SK-N-SH (cell line): ENCODE results near the gene TMEM179. TPM values are rescaled to one million over a fixed set of nuclear protein-coding genes. Genes with fewer than 3 reads are reported as not detected.

Experiments used
- CTCF ChIA-PET: fragments of 300-600, 350-600 bp; formaldehyde crosslinking; extraction: SDS; loops from one replicate; lab custom pipeline; 2021; lab: Yijun Ruan, JAX
- POLR2A ChIA-PET: fragments of 350-600 bp; sonication (Branson Sonifier 250); formaldehyde crosslinking; extraction: SDS; loops from one replicate; lab custom pipeline; 2020; ENCODE audit warnings: antibody characterized with exemption, inconsistent platforms; lab: Yijun Ruan, JAX
- DNase-seq: peaks from one replicate; pipeline ENCODE4 v3.0.0; 2012
- H2AFZ ChIP-seq: fragments of 200-600 bp; sonication (generic); 2 replicates; pipeline ENCODE4 v1.8.1; 2016; ENCODE audit warnings: antibody characterized with exemption, mild to moderate bottlenecking, low read depth
- H3F3A ChIP-seq: fragments of 200-600 bp; sonication (generic); replicated peaks from 2 replicates; pipeline ENCODE3; 2016; ENCODE audit warnings: antibody characterized with exemption, mild to moderate bottlenecking; ENCODE audit not compliant: insufficient read depth
- H3K27ac ChIP-seq, 2 experiments: fragments of 200-500 bp in 1 of 2; fragments of 200-600 bp in 1 of 2; sonication (Bioruptor generic) in 1 of 2; sonication (generic), shearing (Covaris generic) in 1 of 2; 2 replicates each; pipeline versions ENCODE4 v1.5.1 to v1.6.1; 2014 to 2016; ENCODE audit warnings: low read depth in 2 of 2, inconsistent platforms in 1 of 2, low read length in 1 of 2, mild to moderate bottlenecking in 1 of 2, mixed read lengths in 1 of 2
- H3K27me3 ChIP-seq: fragments of 200-600 bp; sonication (generic), shearing (Covaris generic); 2 replicates; pipeline ENCODE4 v1.6.1; 2016; ENCODE audit warnings: mixed run types; ENCODE audit not compliant: insufficient read depth
- H3K36me3 ChIP-seq, 2 experiments: fragments of 200-500 bp in 1 of 2; fragments of 200-600 bp in 1 of 2; sonication (Bioruptor generic) in 1 of 2; sonication (generic) in 1 of 2; replicated peaks in 1 of 2; 2 replicates each; pipeline versions ENCODE3 to v1.5.1; 2014 to 2016; ENCODE audit warnings: low read length in 1 of 2, mild to moderate bottlenecking in 1 of 2; ENCODE audit not compliant: insufficient read depth in 2 of 2, control insufficient read depth in 1 of 2
- H3K4me1 ChIP-seq, 2 experiments: fragments of 200-500 bp in 1 of 2; fragments of 200-600 bp in 1 of 2; sonication (Bioruptor generic) in 1 of 2; sonication (generic), shearing (Covaris generic) in 1 of 2; 2 replicates each; pipeline versions ENCODE4 v1.5.1 to v1.6.1; 2014 to 2016; ENCODE audit warnings: low read depth in 1 of 2, low read length in 1 of 2, mixed run types in 1 of 2; ENCODE audit not compliant: insufficient read depth in 2 of 2, control insufficient read depth in 1 of 2
- H3K4me2 ChIP-seq: fragments of 200-600 bp; sonication (generic), shearing (Covaris generic); 2 replicates; pipeline ENCODE4 v1.6.1; 2017; ENCODE audit warnings: mixed run types
- H3K4me3 ChIP-seq, 2 experiments: fragments of 200-500 bp in 1 of 2; fragments of 200-600 bp in 1 of 2; sonication (Bioruptor generic) in 1 of 2; sonication (generic), shearing (Covaris generic) in 1 of 2; 2 replicates each; pipeline versions ENCODE4 v1.5.1 to v1.8.1; 2014 to 2016; ENCODE audit warnings: low read depth in 2 of 2, inconsistent platforms in 1 of 2, low read length in 1 of 2, mild to moderate bottlenecking in 1 of 2, mixed read lengths in 1 of 2, moderate library complexity in 1 of 2
- H3K79me2 ChIP-seq: fragments of 200-600 bp; sonication (generic); 2 replicates; pipeline ENCODE4 v1.8.1; 2017; ENCODE audit warnings: mild to moderate bottlenecking; ENCODE audit not compliant: insufficient read depth
- H3K9ac ChIP-seq: fragments of 200-600 bp; sonication (generic); 2 replicates; pipeline ENCODE4 v1.6.1; 2017; ENCODE audit warnings: mixed run types
- H3K9me2 ChIP-seq: fragments of 200-600 bp; sonication (generic); 2 replicates; pipeline ENCODE4 v1.6.1; 2017; ENCODE audit warnings: mixed run types
- H3K9me3 ChIP-seq: fragments of 200-600 bp; sonication (generic); 2 replicates; pipeline ENCODE4 v1.6.1; 2017; ENCODE audit warnings: mixed run types, mild to moderate bottlenecking, moderate library complexity
- H4K20me1 ChIP-seq: fragments of 200-600 bp; sonication (generic); 2 replicates; pipeline ENCODE4 v1.6.1; 2017; ENCODE audit warnings: mild to moderate bottlenecking, mixed run types; ENCODE audit not compliant: insufficient read depth
- CHD2 ChIP-seq: fragments of 150-350 bp; IDR thresholded peaks from 2 replicates; pipeline ENCODE4 v1.6.1; 2018; ENCODE audit warnings: low read length; ENCODE audit not compliant: partially characterized antibody
- EP300 ChIP-seq, 2 experiments: IDR thresholded peaks; 2 replicates each; pipeline versions ENCODE4 v1.4.0 to v1.6.1; 2012; ENCODE audit warnings: borderline replicate concordance in 1 of 2, low read depth in 1 of 2, low read length in 1 of 2
- FOSL2 ChIP-seq: IDR thresholded peaks from 2 replicates; pipeline ENCODE4 v1.4.0; 2012; ENCODE audit warnings: low read depth, mild to moderate bottlenecking, moderate library complexity, borderline replicate concordance
- FOXJ3 ChIP-seq: sonication (generic); formaldehyde crosslinking; IDR thresholded peaks from 2 replicates; pipeline ENCODE4 v1.5.1; 2020; ENCODE audit warnings: mild to moderate bottlenecking, missing genetic modification reagents
- JUND ChIP-seq: IDR thresholded peaks from 2 replicates; pipeline ENCODE4 v1.4.0; 2012
- MAX ChIP-seq: IDR thresholded peaks from 2 replicates; pipeline ENCODE4 v1.4.0; 2012; ENCODE audit warnings: low read depth
- MXI1 ChIP-seq: IDR thresholded peaks from 2 replicates; pipeline ENCODE4 v1.6.1; 2012; ENCODE audit warnings: mild to moderate bottlenecking, low read depth, low read length, improper control_type of control experiment
- NRF1 ChIP-seq: IDR thresholded peaks from 2 replicates; pipeline ENCODE4 v1.6.1; 2012; ENCODE audit warnings: low read depth, mild to moderate bottlenecking, low read length
- POLR2AphosphoS5 ChIP-seq: IDR thresholded peaks from 2 replicates; pipeline ENCODE4 v1.6.1; 2012; ENCODE audit warnings: low read depth, low read length
- RCOR1 ChIP-seq: fragments of 150-350 bp; IDR thresholded peaks from 2 replicates; pipeline ENCODE4 v1.6.1; 2017; ENCODE audit warnings: antibody characterized with exemption, low read length
- REST ChIP-seq: IDR thresholded peaks from 2 replicates; pipeline ENCODE4 v1.6.1; 2012; ENCODE audit warnings: mild to moderate bottlenecking, low read depth, low read length, moderate library complexity
- RFX5 ChIP-seq: IDR thresholded peaks from 2 replicates; pipeline ENCODE4 v1.6.1; 2012; ENCODE audit warnings: mild to moderate bottlenecking, improper control_type of control experiment, low read length
- SIN3A ChIP-seq: IDR thresholded peaks from 2 replicates; pipeline ENCODE4 v1.6.1; 2012; ENCODE audit warnings: low read depth, mild to moderate bottlenecking, low read length, moderate library complexity, borderline replicate concordance
- SMC3 ChIP-seq: IDR thresholded peaks from 2 replicates; pipeline ENCODE4 v1.6.1; 2012; ENCODE audit warnings: low read depth, low read length, improper control_type of control experiment
- USF1 ChIP-seq: IDR thresholded peaks from 2 replicates; pipeline ENCODE4 v1.4.0; 2012; ENCODE audit warnings: low read depth, borderline replicate concordance
- USF2 ChIP-seq: fragments of 150-350 bp; IDR thresholded peaks from 2 replicates; pipeline ENCODE4 v1.6.1; 2017; ENCODE audit warnings: antibody characterized with exemption, low read length, low read depth, borderline replicate concordance
- ZBTB33 ChIP-seq: IDR thresholded peaks from 2 replicates; pipeline ENCODE4 v1.4.0; 2012; ENCODE audit warnings: low read depth, borderline replicate concordance
- WGBS: methylation state at CpG from one replicate; pipeline ENCODE4 v1.1.6; 2017; ENCODE audit warnings: low lambda C conversion rate; 5-methylcytosine and 5-hydroxymethylcytosine counted together
- polyA plus RNA-seq, 3 experiments: library from polyadenylated mRNA; depleted of rRNA; stranded (reverse); fragments of >200 nt; gene quantifications; 2 replicates each; pipeline ENCODE4 v1.2.3, GENCODE V29; 2012

TMEM179 gene
- polyA plus RNA-seq, 1 of the 3 experiments (the other 2 are of a cell fraction), result 1.7 TPM

GRCh38 chr14:104600141-104600643, 4.4 kb downstream of the TMEM179 start:
- ChIA-PET POLR2A (no interaction called here), CTCF (interaction anchor here (1.1 to 2.2 kb wide), 5 partner anchors 12 to 40 kb away, joined by 3 to 12 read pairs (median 3); no protein-coding TSS in a partner anchor)
- H3K4me1 ChIP-seq, result peaks cover 0 to 86% of the 10 kb centered on the region in 2 experiments; a peak in 2 of 4 replicates
- H3K9ac ChIP-seq, result no peak overlapping the region
- peak; percentile 31; the same call in 1 of the 2 replicates for TF ChIP-seq MAX
- peak in 1 of 2 experiments; percentile 67; a peak in 1 of 4 replicates for TF ChIP-seq EP300 (IDR thresholded peaks at IDR 0.05; ENCODE audit: borderline replicate concordance in 1 of 2, low read depth in 1 of 2, low read length in 1 of 2)
- peak; percentile 42; the same call in 1 of the 2 replicates for TF ChIP-seq FOXJ3 (CRISPR knock-in tag)
- no peak for TF ChIP-seq SIN3A
- no peak for TF ChIP-seq CHD2
- TF ChIP-seq JUND, result no peak
- peak; percentile 60; the same call in 1 of the 2 replicates for TF ChIP-seq RFX5
- peak; percentile 67; the same call in 1 of the 2 replicates for TF ChIP-seq USF1
- no peak for TF ChIP-seq REST
- no peak; the same call in 1 of the 2 replicates for TF ChIP-seq SMC3
- TF ChIP-seq FOSL2, result no peak
- no peak for TF ChIP-seq ZBTB33
- peak; percentile 65; the same call in 1 of the 2 replicates for TF ChIP-seq RCOR1
- TF ChIP-seq MXI1, result peak; percentile 98
- TF ChIP-seq USF2, result peak; percentile 57; the same call in 1 of the 2 replicates
- TF ChIP-seq POLR2AphosphoS5, result no peak
- TF ChIP-seq NRF1, result peak; percentile 21; the same call in 1 of the 2 replicates
- H2AFZ ChIP-seq, result no peak overlapping the region
- H3K27me3 ChIP-seq, result no peaks in the 10 kb centered on the region
- H4K20me1 ChIP-seq, result no peaks in the 10 kb centered on the region
- DNase-seq, result peak; percentile 94
- no peaks in the 10 kb centered on the region for H3K36me3 ChIP-seq
- H3K79me2 ChIP-seq, result no peaks in the 10 kb centered on the region
- 6% methylated on average over 10 of the region's 14 CpGs for WGBS
- H3K9me2 ChIP-seq, result no peaks in the 10 kb centered on the region
- H3K27ac ChIP-seq, result peak overlapping the region in 1 of 2 experiments; percentile 90; a peak in 2 of 4 replicates
- peak overlapping the region in 1 of 2 experiments; percentile 4; a peak in 1 of 4 replicates for H3K4me3 ChIP-seq
- no peaks in the 10 kb centered on the region for H3F3A ChIP-seq
- no peak overlapping the region for H3K4me2 ChIP-seq
- no peaks in the 10 kb centered on the region for H3K9me3 ChIP-seq
